Inferior parietal cortex (tissue), 1 donor: ENCODE results near the gene NUAK2.

Source experiments
- DNase-seq: peaks from one replicate; pipeline ENCODE4 v3.0.0-alpha.2; 2016; ENCODE audit errors: extremely low spot score

Gene NUAK2

GRCh38 chr1:205346956-205347574 is 25.5 kb upstream of the NUAK2 start:
- DNase-seq = no peak

- DNase-seq = no peak
Observed at GRCh38 chr1:205345761-205346160, 24.2 kb upstream of the NUAK2 start.

GRCh38 chr1:205344066-205344928 is 22.8 kb upstream of the NUAK2 start:
- DNase-seq = no peak

- no peak for DNase-seq
Observed at GRCh38 chr1:205343431-205344065, 22.0 kb upstream of the NUAK2 start.

GRCh38 chr1:205342986-205343385 is 21.4 kb upstream of the NUAK2 start:
- no peak for DNase-seq

GRCh38 chr1:205340676-205341075 is 19.1 kb upstream of the NUAK2 start:
- DNase-seq = no peak

GRCh38 chr1:205339717-205340116 is 18.2 kb upstream of the NUAK2 start:
- DNase-seq = no peak

- no peak for DNase-seq
Observed at GRCh38 chr1:205339197-205339702, 17.7 kb upstream of the NUAK2 start.

- DNase-seq = no peak
Observed at GRCh38 chr1:205338011-205338410, 16.5 kb upstream of the NUAK2 start.

GRCh38 chr1:205337481-205337880 is 15.9 kb upstream of the NUAK2 start:
- DNase-seq = no peak

GRCh38 chr1:205335692-205336091 is 14.1 kb upstream of the NUAK2 start:
- DNase-seq = peak; percentile 86

GRCh38 chr1:205332015-205332791 is 10.7 kb upstream of the NUAK2 start:
- DNase-seq = no peak

- no peak for DNase-seq
Observed at GRCh38 chr1:205330150-205330549, 8.6 kb upstream of the NUAK2 start.

- no peak for DNase-seq
Observed at GRCh38 chr1:205329719-205330118, 8.2 kb upstream of the NUAK2 start.

- DNase-seq = no peak
Observed at GRCh38 chr1:205328476-205328875, 6.9 kb upstream of the NUAK2 start.

GRCh38 chr1:205326812-205327466 is 5.4 kb upstream of the NUAK2 start:
- DNase-seq = no peak

- DNase-seq = peak; percentile 90
Observed at GRCh38 chr1:205325334-205325884, 3.9 kb upstream of the NUAK2 start.

- DNase-seq = no peak
Observed at GRCh38 chr1:205324781-205325180, 3.2 kb upstream of the NUAK2 start.

- no peak for DNase-seq
Observed at GRCh38 chr1:205323794-205324193, 2.2 kb upstream of the NUAK2 start.

- DNase-seq = no peak
Observed at GRCh38 chr1:205321959-205322283, 376 bp upstream of the NUAK2 start.
